ENCODE results near the gene SNAPC2.
"Not testable (repeated sequence)": the region's sequence is repeated elsewhere in the genome, so short reads cannot be mapped to it uniquely, and the experiment has no call there.

Gene SNAPC2

GRCh38 chr19:7887408-7888144 lies 32.6 kb upstream of the SNAPC2 start:
- no peak for TF ChIP-seq CTCF (IDR thresholded peaks at IDR 0.05)
- Histone ChIP-seq H3K27me3 (peaks cover 69% of the 10 kb centered on the region), H3K4me1 (ENCODE audit: control insufficient read depth in 1 of 2, insufficient read depth in 1 of 2, low read depth in 1 of 2, low read length in 1 of 2) (peaks cover 0 to 3% of the 10 kb centered on the region in 2 experiments), H3K9me3 (no peaks in the 10 kb centered on the region), H3K27ac (no peak overlapping the region), H3K4me3 (ENCODE audit: low read depth in 1 of 2, low read length in 1 of 2) (no peak overlapping the region), H3K36me3 (no peaks in the 10 kb centered on the region)

GRCh38 chr19:7888145-7888825 lies 31.9 kb upstream of the SNAPC2 start, which contains the start of gene LRRC8E:
LRRC8E (plus strand) TSS chr19:7888510; CDS start chr19:7895604, 7,094 bp downstream.
- no peak for TF ChIP-seq CTCF (IDR thresholded peaks at IDR 0.05)
- no peaks in the 10 kb centered on the region for H3K36me3 ChIP-seq
- H3K4me3 ChIP-seq (ENCODE audit: low read depth in 1 of 2, low read length in 1 of 2) = no peak within 1 kb of the TSS
- H3K9me3 ChIP-seq = no peaks in the 10 kb centered on the region
- peaks cover 0 to 3% of the 10 kb centered on the region in 2 experiments for H3K4me1 ChIP-seq (ENCODE audit: control insufficient read depth in 1 of 2, insufficient read depth in 1 of 2, low read depth in 1 of 2, low read length in 1 of 2)
- peaks cover 76% of the 10 kb centered on the region for H3K27me3 ChIP-seq
- no peak within 1 kb of the TSS for H3K27ac ChIP-seq

GRCh38 chr19:7888826-7889217 lies 31.3 kb upstream of the SNAPC2 start:
- Histone ChIP-seq H3K27me3 (peaks cover 82% of the 10 kb centered on the region), H3K4me3 (ENCODE audit: low read depth in 1 of 2, low read length in 1 of 2) (no peak overlapping the region), H3K9me3 (no peaks in the 10 kb centered on the region)

DNA sequence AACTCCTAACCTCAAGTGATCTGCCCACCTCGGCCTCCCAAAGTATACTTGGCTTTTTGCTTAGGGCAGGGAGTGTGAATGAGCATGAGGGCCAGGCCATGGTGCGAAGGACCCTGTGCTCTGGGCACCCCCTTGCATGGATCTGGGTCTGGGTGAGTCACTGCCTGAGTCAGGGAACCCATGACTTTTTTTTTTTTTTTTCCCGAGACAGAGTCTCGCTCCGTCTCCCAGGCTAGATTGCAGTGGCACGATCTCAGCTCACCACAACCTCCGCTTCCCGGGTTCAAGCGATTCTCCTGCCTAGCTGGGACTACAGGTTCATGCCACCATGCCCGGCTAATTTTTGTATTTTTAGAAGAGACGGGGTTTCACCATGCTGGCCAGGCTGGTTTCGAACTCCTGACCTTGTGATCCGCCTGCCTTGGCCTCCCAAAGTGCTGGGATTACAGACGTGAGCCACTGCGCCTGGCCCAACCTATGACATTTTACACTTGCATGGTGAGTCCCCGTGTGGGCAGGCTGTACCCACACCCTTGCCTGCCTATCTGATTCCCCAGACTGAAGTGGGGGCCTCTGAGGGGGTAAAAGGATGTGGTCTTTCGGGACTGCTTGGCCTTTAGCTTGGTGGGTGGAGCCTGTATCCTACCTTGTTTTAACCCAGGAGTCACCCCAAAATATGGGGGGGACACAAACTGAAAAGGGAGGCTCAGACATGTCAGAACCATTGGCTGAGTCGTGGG lies 26.6 kb upstream of the SNAPC2 start:
- H3K4me3 ChIP-seq (ENCODE audit: low read depth in 1 of 2, low read length in 1 of 2); H3K27ac ChIP-seq; H3K9me3 ChIP-seq; H3K36me3 ChIP-seq: not testable (repeated sequence)
- peaks cover 66% of the 10 kb centered on the region for H3K27me3 ChIP-seq
- H3K4me1 ChIP-seq (ENCODE audit: control insufficient read depth in 1 of 2, insufficient read depth in 1 of 2, low read depth in 1 of 2, low read length in 1 of 2) = peaks cover 3 to 11% of the 10 kb centered on the region in 2 experiments

More at GRCh38 chr19:7888826-7889217, 31.3 kb upstream of the SNAPC2 start:
- Histone ChIP-seq H3K36me3 (no peaks in the 10 kb centered on the region), H3K4me1 (ENCODE audit: control insufficient read depth in 1 of 2, insufficient read depth in 1 of 2, low read depth in 1 of 2, low read length in 1 of 2) (peaks cover 0 to 3% of the 10 kb centered on the region in 2 experiments), H3K27ac (no peak overlapping the region)
- no peak for TF ChIP-seq CTCF (IDR thresholded peaks at IDR 0.05)

GRCh38 chr19:7894612-7895309 lies 25.4 kb upstream of the SNAPC2 start:
- no peaks in the 10 kb centered on the region for H3K36me3 ChIP-seq
- no peak overlapping the region for H3K4me3 ChIP-seq (ENCODE audit: low read depth in 1 of 2, low read length in 1 of 2)
- H3K27ac ChIP-seq = no peak overlapping the region
- peaks cover 3 to 11% of the 10 kb centered on the region in 2 experiments for H3K4me1 ChIP-seq (ENCODE audit: control insufficient read depth in 1 of 2, insufficient read depth in 1 of 2, low read depth in 1 of 2, low read length in 1 of 2)
- TF ChIP-seq CTCF (IDR thresholded peaks at IDR 0.05) = no peak
- peaks cover 60% of the 10 kb centered on the region for H3K27me3 ChIP-seq
- no peaks in the 10 kb centered on the region for H3K9me3 ChIP-seq
